ENCODE measurements around the gene PLP1.

DNA sequence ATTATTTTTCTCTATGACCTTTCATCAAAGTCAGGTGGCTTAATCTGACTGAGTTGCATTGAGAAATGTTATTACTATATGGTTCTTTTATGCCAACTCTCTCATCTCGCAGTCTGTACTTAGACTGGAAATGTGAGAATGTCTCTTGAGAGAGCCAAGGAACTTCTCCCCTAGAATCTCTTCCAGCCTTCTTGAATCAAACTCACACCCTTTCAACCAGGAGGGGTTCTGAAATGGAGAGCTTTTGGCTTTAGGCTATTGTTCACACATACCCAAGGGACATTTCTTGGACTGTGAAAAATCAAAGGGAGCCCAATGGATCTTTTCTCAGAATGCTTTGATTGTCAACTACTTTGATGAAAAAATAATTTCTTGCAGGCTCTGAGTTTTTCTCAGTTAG, 5.1 kb downstream of the PLP1 start:
- TF ChIP-seq CTCF (IDR thresholded peaks at IDR 0.05) (no peak), POLR2A (IDR thresholded peaks at IDR 0.05) (no peak), EP300 (IDR thresholded peaks at IDR 0.05) (no peak)
